OCI-LY3 (cell line): ENCODE data around the gene LCE2D.

ENCODE experiments used
- EZH2phosphoT487 ChIP-seq: fragments of 200-600 bp; shearing (Covaris generic); IDR thresholded peaks from 2 replicates; pipeline ENCODE4 v1.6.1; 2018; ENCODE audit warnings: antibody characterized with exemption, mixed run types, low read depth
- TF ChIP-seq, protein P1 (sequence below): fragments of 200-600, 300-600 bp; sonication (generic); IDR thresholded peaks from 2 replicates; pipeline ENCODE4 v1.5.1; 2014; ENCODE audit warnings: antibody characterized with exemption, low read length, low read depth

DNA sequence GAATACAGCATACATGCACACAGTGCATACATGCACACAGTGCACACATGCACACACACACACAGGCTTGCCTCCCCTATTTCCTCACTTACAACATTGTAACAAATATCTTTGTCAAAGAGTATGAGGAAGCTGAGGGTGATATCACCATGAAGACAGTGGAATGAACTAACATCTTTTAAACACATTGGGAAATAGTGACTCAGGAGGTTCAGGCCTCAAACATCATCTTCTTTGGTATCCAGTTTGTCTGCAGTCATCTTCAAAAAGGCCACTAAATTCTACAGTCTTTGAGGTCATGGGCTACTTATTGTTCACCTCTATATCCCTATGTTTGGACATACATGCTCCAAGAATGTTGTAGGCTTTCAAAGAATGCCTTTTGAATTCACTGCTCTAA lies 20.7 kb downstream of the LCE2D start:
- TF ChIP-seq, protein P1, sequence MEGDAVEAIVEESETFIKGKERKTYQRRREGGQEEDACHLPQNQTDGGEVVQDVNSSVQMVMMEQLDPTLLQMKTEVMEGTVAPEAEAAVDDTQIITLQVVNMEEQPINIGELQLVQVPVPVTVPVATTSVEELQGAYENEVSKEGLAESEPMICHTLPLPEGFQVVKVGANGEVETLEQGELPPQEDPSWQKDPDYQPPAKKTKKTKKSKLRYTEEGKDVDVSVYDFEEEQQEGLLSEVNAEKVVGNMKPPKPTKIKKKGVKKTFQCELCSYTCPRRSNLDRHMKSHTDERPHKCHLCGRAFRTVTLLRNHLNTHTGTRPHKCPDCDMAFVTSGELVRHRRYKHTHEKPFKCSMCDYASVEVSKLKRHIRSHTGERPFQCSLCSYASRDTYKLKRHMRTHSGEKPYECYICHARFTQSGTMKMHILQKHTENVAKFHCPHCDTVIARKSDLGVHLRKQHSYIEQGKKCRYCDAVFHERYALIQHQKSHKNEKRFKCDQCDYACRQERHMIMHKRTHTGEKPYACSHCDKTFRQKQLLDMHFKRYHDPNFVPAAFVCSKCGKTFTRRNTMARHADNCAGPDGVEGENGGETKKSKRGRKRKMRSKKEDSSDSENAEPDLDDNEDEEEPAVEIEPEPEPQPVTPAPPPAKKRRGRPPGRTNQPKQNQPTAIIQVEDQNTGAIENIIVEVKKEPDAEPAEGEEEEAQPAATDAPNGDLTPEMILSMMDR, result no peak
- TF ChIP-seq EZH2phosphoT487, result no peak
